SW480 (cell line): Measurements from ENCODE around the gene KCNQ1.

Source experiments
- DNase-seq: peaks from one replicate; pipeline ENCODE4 v3.0.0-alpha.2; 2016; ENCODE audit warnings: low spot score

KCNQ1 gene

DNA sequence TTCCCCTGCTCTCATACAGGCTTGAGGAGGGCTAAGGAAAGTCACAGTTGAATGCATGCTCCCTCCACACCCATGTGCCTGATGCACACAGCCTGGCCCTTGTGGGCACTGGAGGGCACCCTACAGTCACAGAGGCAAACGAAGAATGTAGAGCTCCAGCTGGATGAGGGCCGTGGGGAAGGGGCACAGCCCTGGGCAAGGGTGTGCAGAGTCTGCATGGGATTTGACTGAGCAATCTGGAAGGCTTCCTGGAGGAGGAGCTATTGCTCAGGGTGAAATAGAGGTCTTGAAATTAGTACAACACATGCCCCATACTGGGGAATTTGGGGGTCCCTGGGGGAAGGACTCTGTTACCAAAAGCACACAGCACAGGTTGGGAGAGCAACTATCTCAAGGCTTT is 64.0 kb downstream of the KCNQ1 start:
- DNase-seq, result no peak

DNA sequence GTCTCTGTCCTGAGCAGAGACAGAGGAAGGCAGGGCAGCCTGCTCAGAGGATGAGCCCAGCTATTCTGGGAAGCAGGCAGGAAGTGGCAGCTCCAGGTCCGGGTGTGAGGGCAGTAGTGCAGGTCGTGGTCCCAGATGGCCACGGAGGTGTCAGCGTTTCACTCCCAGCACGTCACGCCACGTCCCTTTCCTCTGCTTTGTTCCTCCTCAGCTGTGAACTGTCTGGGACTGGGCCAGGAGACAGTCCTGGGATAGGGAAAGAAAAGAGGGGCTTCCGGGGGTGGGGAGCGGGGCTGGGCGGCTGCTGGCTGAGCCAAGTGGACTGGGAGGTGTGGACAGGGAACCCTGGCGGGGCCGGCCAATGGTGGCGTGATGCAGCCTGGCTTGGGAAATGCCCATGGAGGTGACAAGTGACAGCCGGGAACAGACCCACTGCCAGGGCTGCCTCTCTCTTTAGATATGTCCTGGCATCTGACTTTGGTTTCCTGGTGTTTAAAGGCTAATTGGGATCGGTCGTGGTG is 64.7 kb downstream of the KCNQ1 start:
- no peak for DNase-seq

DNA sequence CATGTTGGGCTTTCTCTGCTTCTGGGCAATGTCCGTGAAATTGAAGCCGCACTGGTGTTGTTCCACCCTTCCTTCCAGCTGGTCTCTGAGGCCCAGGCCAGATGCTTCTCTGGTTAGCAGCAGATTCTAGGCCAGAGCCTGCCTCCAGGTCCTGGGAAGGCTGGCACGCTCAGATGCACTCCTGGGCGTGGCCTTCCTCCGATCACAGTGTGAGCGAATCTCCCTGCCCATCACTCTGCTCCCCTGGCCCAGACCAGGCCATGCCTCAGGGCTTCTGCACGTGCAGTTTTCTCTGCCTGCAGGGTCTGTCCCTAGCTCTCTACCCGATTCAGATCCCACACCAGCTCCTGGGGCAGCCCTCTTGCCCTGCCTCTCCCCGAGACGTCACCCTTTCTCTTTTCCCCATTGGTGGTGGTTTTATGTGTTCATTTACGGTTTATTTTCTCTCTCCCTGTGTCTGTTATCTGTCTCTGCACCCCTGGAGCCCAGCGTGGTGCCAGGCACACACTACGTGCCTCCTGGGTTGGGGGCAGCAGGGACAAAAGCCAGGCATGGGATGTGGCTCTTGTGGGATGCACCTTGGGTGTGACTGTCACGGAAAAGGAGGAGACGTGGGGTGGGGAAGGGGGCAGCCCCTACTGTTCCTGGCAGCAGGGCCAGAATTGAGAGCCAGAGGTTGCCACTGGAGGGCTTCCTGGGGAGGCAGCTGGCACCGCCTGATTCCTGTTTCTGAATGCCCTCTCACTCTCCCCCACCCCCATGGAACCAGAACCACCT is 66.0 kb downstream of the KCNQ1 start:
- no peak for DNase-seq

DNA sequence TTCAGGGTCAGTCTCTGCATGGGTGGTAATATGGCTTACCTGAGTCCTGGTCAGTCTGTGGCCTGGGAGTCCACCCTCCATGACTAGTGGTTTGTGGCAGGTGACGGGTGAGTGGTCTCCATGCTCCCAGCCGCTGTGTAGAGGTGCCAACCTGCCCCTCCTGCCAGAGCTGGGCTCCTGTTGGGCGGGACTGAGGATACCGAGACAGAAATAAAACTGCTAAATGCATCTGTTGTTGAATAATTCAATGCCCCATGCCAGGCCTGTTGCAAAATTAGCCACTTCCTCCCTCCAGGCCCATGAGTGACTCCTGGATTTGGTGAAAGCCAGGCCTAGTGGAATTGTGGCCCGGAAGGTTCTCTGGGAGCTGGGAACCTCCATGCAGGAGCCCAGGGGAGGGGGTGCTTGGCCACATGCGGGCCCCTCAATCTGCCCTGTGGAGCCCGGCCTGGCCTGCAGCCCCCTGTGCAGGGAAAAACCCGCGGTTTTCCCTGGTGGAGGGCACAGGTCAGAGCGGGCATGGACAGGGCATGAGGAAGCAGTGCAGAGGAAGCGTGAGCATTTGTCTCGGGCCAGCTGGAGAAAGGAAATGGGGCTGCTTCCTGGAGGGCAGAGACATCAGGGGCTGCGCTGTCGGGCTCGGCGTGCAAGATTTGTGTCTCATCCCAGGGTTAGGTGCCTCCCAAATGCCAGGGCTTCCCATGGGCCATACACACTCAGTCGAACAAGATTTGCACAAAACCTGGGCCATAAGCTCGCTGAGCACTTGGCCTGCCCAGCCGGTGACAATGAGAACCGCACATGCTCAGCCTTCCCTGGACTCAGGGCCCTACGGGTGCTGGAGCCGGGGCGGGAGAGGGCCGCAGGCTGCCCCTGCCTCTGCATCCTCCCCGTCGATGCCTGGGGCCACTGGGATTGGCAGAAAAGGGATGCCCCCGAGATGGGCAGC is 66.9 kb downstream of the KCNQ1 start:
- DNase-seq, result no peak

DNA sequence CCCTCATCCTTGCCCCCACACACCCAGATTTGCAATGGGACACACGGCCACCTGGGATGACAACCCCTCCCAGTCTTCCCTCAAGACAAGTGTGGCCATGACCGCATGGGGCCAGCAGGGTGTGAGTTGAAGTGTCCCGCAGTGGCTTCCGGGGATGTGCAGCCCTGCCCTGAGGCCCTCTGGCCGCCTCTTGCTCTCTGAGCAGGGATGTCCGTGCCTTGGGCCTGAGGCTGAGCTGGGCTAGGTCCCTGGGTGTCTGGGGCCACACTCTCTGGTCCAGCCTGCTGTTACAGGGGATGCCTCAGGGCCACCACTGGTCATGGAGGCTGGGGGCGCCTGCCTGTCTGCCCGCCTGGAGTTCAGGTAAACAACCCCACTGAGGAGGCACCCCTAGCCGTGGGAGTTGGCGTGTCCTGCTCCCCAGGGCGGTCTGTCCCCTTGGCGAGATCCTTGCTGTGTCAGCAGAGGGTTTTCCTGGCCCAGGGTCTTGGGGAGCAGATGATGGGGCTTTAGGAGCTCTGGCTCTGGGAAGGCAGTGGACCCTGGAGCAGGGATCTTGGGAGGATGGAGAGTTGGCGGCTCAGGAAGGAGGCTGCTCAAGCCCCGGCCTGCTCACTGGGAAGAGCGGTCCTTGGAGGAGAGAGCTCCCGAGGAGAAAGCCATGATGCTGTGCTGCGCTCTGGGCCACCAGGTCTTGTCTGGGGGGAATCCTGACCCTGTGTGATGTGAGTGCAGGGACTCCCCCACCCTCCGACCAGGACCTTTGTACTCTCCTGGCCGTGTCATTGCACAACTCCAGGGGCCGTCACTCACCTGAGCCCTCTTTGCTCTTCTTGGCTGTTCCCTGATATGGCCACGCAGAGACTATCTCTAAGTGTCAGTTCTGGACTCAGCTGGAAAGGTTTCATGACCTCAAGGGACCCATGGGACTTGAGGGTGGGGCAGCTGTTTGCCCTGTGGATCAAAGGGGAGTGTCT is 67.9 kb downstream of the KCNQ1 start:
- DNase-seq, result no peak

DNA sequence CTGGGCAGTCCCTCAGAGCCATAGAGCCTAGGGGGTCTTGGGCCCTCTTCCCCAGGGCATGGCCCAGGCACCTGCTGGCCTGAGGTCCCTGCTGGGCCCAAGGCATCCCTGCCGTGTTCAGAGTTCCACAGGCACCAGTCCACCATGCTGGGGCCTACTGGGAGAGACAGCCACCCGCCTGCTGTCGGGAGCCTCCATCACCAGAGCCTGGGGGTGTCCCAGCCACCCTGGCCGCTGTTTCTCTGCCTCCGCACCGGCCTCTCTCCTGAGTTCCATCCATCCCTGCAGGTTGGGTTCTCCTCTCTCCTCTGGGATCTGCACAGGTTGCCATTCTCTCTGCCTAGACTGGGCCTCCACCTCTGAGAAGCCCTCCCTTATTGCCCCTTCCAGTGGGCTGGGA is 68.6 kb downstream of the KCNQ1 start:
- DNase-seq, result no peak

DNA sequence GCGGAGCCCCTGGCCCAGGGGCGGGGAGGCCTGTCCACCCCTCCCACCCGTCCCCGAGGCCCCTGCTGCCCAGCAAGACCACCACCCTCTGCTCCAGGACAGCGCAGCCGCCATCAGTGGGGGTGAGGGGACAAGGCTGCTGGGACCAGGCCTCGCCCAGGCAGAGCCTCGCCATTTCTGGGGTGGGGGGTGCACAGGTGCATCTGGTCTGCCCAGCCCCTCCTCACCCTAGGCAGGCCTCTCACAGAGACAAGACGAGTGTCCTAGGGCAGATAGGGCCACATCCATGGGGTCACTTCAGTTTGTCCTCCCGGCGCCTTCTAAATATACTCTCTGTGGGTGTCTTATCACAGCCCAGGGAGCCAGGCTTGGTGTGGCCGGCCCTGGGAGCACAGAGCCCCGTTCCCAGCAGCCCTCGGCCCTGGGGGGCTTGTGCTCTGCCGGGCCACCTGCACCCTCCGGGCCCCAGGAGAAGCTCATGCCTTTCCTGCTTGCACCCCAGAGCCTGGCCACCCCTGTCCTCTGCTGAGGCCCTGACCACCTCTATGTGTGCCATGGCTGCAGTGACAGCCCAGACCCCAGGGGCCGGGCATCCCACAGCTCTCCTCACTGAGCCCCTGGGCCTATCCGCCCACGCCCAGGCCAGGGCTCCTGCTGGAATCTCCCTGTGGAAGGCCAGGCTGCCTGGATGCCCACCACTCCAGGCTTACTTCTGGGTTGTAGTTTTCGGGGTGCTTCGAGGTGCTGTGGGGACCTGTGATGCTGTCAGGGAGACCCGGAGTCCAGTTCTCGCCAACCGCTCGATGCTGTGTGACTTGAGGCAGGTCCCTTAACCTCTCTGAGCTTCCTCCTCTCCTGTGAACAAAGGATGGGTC is 70.8 kb downstream of the KCNQ1 start:
- DNase-seq, result no peak

DNA sequence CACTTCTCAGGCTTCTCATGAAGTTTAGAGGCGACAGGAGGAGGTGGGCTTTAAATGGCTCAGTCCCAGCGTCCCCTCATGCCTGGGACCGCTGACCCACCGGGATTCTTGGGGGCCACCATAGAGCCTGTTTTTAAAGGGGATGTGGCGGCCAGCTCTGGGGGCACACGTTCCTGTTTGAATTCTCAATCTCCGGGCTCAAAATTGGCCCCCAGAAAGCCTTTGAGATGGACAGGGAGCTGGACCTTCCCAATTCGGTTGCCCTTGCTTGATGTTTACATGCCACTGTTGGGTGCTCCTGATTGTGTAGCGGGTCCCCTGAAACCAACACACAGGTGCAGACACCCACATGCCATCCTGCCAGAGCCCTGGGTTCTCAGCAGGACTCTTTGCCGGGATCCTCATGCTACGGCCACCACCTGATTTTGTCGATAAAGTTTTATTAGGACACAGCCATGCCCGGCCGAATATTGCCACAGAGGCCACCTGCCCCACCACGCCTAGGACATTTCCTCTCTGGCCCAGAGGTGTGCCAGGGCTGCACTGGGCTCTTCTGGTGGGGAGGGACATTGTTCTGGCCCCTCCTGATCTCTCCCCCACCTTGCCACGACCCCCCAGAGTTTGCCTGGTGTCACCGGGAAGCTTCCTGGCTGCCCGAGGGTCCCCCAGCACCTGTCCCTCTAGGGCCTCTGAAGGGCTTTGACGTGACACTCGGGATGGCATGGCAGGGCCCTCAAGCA is 71.6 kb downstream of the KCNQ1 start:
- DNase-seq, result no peak

DNA sequence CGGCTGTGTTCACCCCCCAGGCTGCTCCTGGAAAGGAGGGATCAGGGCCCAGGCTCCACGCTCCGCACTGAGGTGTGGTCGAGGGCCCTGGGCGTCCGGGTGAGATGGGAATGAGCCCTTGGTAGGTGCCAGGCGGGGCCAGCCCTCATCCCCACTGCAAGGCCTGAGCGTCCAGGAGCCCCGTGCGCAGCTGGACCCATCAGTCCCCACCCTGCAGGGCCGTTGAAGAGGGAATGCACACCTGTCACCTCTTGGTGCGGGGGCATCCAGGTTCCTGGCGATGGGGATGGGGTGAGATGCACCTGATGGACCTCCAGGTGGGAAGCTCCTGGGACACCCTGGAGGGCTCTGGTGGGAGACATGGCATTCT is 72.2 kb downstream of the KCNQ1 start:
- DNase-seq, result no peak

DNA sequence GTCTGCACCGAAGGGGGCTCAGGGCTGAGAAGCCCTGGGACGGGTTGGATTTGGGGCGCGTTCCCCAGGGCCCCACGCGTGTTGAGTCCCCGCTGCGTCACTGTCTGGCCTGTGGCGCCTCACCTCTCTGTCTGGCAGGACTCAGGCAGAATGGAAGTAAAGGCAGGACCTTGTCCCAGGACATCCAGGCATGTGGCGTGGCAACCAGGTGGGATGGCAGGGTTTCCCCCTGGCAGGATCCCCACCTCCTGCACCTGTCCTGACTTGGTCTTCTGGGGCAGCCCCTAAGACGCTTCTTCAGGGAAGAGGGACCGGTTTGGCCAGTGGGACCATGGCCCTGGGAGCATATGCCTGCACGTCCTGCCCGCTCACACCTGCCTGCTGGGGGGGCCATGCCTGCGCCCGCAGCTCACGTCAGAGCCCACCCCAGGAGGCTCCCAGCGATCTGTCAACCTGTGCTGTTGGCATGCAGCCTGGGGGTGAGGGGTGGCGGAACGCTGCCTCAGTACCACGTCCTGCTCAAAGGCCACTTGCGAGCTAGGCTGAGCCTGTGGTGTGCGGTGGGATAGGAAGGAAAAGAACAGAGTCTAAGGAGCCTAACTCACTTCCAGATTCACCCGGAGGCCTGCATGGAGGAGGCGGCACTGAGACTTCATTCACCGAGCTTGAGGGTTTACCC is 72.7 kb downstream of the KCNQ1 start:
- DNase-seq, result no peak

DNA sequence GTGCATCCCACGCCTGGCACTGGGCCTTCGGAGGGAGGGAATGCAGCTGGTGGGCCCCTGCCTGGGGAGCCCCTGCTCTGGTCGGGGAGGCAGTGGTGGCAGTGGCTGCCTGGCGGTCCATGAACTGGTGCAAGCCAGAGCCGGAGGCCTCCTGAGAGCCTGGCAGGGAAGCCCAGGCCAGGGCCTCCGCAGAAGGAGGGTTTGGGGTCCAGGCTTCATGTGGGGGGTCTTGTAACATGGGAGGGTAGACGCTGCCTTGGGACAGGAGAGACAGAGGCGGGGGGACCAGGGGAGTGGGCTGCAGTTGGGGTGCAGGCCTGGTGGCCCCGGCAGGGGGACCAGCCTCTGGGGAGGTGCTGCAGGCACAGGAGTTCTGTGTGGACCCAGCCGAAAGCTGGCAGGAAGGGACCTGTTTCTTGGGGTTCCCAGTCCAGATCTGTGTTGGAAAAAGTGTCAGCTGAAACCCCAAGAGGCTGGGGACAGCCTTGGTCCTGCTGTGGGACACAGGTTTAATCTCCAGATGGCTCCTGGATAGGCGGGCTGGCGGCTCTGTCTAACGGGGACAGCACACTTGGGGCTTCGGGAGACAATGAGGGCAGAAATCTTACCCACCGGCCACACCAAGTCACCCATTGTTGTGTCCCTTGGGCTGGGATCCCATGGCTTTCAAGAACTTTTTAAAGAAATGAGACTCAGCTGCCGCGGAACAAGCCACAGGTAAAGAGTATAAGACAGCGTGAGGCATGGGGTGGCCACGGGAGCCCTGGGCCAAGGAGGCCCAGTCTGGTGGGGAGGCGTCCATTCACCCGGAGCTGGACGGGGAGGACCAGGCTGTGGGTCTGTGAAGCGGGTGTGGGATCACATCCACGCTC is 73.5 kb downstream of the KCNQ1 start:
- DNase-seq, result no peak

DNA sequence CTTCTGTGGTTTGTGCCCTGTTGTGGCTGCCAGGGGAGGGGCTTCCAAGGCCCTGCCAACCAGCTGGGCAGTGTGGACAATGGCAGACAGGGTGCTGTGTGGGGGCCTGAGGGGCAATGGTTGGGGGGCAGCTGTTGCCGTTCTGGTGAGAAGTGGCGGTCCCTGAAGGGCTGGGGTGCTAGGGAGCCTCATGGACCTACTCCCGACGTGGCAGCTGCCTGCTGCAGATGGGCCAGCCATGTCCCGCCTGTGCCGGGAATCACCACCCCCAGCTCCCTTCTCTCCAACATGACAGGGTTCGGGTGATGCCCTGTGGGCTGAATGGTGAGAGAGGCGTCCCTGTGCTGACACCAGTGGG is 74.2 kb downstream of the KCNQ1 start:
- no peak for DNase-seq

DNA sequence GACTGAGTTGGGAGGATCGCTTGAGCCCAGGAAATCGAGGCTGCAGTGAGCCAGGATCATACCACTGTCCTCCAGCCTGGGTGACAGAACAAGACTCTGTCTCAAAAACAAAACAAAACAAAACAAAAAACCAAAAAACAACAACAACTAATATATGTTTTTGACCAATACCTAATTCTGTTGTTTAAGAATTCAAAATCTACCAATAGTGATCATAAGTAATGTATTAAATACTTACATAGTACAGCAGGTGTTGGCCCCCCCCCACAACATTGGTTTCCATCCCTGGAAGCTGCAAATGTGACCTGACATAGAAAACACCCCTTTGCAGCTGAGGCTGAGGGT is 74.7 kb downstream of the KCNQ1 start:
- no peak for DNase-seq

DNA sequence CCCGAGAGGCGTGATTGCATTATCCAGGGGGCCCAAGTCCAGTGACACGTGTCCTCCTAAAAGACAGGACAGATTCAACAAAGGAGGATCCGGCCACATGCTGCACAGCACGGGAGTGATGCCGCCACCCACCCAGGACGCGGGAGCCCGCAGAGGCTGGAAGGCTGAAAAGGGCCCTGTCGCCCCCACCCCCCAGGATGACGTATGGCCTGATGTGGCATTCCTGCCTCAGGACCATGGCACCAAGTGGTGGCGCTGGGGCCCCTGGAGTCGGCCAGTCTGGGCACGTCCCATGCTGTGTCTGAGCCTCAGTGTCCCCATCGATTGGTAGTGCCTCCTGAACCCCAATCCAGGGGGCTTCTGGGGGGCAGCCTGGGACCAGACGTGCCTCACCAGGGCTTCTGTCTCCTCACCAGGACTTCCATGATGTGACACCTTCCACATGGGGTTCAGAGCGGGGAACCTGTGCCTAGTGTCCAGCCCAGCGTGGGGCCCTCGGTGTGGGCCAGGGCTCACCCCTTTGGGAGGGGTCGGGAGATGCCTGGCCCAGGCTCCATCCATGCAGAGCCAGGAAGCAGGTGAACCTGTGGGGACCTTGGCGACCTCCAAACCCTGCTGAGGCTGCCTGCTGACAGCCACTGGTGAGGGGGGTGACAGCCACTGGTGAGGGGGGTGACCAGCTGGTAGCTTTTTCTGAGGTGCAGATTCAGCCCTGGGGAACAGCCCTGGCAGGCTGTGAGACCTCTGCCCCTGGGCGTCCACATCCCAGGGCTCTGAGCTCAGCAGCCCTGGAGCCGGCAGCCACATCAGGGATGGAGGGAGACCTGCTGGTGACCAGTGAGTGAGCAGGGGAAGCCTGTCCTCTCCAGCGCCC is 75.3 kb downstream of the KCNQ1 start:
- DNase-seq, result no peak

DNA sequence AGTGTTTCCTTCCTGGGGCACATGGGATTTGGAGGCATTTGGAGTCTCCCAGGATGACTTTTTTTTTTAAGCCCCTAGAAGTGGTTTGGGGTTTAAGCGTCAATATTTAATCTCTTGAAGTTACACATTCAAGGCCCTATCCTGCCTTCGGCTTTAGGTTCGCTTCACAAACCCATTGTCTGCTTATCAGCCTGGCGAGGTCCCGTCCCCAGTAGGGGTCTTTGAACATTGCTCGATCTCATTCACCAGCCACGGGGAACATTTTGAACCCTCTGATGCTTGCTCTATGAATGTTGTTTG is 75.9 kb downstream of the KCNQ1 start:
- no peak for DNase-seq

DNA sequence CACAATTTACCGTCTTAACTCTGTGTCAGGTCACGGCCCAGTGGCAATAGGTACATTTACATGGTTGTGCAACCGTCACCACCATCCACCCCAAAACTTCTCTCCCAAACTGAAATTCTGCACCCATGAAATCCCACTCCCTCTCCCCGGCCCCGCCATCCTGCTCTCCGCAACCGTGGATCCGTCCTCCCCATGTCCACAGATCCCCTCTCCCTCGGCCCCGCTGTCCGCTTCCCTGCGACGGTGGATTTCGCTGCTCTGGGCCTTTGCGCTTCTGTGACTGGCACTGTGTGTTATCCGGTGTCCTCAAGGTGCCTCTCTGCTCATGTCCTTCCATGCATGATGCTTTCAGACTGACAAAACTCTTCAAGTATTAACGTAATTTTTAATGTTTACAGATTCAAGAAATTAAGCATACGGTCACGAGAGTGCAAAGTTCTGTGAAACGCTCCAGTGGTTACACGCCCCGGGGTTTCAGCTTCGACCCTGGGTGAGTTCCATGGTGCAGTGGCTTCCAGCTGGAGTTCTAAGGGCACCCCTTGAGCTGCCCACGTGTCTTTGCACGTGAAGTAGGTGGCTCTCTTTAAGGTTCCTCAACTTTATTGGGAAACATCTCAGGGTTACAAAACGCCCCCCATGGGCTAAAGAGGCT is 76.4 kb downstream of the KCNQ1 start:
- no peak for DNase-seq
